ENCODE measurements around the gene LPA.
"Not testable (repeated sequence)": the region's sequence is repeated elsewhere in the genome, so short reads cannot be mapped to it uniquely, and the experiment has no call there.

LPA gene, protein sequence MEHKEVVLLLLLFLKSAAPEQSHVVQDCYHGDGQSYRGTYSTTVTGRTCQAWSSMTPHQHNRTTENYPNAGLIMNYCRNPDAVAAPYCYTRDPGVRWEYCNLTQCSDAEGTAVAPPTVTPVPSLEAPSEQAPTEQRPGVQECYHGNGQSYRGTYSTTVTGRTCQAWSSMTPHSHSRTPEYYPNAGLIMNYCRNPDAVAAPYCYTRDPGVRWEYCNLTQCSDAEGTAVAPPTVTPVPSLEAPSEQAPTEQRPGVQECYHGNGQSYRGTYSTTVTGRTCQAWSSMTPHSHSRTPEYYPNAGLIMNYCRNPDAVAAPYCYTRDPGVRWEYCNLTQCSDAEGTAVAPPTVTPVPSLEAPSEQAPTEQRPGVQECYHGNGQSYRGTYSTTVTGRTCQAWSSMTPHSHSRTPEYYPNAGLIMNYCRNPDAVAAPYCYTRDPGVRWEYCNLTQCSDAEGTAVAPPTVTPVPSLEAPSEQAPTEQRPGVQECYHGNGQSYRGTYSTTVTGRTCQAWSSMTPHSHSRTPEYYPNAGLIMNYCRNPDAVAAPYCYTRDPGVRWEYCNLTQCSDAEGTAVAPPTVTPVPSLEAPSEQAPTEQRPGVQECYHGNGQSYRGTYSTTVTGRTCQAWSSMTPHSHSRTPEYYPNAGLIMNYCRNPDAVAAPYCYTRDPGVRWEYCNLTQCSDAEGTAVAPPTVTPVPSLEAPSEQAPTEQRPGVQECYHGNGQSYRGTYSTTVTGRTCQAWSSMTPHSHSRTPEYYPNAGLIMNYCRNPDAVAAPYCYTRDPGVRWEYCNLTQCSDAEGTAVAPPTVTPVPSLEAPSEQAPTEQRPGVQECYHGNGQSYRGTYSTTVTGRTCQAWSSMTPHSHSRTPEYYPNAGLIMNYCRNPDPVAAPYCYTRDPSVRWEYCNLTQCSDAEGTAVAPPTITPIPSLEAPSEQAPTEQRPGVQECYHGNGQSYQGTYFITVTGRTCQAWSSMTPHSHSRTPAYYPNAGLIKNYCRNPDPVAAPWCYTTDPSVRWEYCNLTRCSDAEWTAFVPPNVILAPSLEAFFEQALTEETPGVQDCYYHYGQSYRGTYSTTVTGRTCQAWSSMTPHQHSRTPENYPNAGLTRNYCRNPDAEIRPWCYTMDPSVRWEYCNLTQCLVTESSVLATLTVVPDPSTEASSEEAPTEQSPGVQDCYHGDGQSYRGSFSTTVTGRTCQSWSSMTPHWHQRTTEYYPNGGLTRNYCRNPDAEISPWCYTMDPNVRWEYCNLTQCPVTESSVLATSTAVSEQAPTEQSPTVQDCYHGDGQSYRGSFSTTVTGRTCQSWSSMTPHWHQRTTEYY (N-terminal part only)

GRCh38 chr6:160664198-160664597 lies at the start of gene LPA:
Gene LPA (minus strand): TSS chr6:160664275. CDS start chr6:160664214, 61 bp downstream.
- H3K27ac ChIP-seq (ENCODE audit: low read depth, low read length); H3K9me3 ChIP-seq (ENCODE audit: control insufficient read depth in 5 of 5, low read length in 5 of 5); H3K4me3 ChIP-seq (ENCODE audit: low read depth in 1 of 5, low read length in 5 of 5); H3K36me3 ChIP-seq (ENCODE audit: control insufficient read depth in 5 of 5, insufficient read depth in 5 of 5, low read length in 5 of 5); H3K4me1 ChIP-seq (ENCODE audit: control insufficient read depth in 5 of 5, insufficient read depth in 5 of 5, low read length in 5 of 5); H3K9ac ChIP-seq (ENCODE audit: low read length in 5 of 5); H3K27me3 ChIP-seq (ENCODE audit: control insufficient read depth in 5 of 5, insufficient read depth in 4 of 5, low read length in 5 of 5): not testable (repeated sequence)

- not testable (repeated sequence) for H3K36me3 ChIP-seq (ENCODE audit: control insufficient read depth in 5 of 5, insufficient read depth in 5 of 5, low read length in 5 of 5); H3K27me3 ChIP-seq (ENCODE audit: control insufficient read depth in 5 of 5, insufficient read depth in 4 of 5, low read length in 5 of 5); H3K9me3 ChIP-seq (ENCODE audit: control insufficient read depth in 5 of 5, low read length in 5 of 5); H3K27ac ChIP-seq (ENCODE audit: low read depth, low read length); H3K4me3 ChIP-seq (ENCODE audit: low read depth in 1 of 5, low read length in 5 of 5); H3K9ac ChIP-seq (ENCODE audit: low read length in 5 of 5); H3K4me1 ChIP-seq (ENCODE audit: control insufficient read depth in 5 of 5, insufficient read depth in 5 of 5, low read length in 5 of 5)
Measured at GRCh38 chr6:160708993-160709392, 44.9 kb upstream of the LPA start.

DNA sequence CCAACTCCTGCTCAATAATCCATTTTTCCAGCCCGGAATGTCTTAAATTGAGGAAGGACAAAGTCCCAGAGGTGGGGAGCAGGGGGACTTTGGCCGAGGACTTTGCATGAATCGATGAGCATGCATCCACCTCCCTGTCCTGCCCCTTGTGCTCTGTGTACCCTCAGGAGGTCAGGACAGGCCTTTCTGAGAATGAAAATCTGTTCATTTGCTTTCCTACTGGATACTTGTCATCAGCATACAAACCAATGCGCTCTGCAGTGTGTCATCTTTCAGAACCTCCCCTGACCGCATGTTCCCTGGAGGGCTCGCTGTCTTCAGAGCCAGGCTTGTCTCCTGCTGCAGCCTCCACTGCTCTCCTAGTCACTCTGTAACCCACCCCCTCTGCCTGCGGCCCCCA lies 40.6 kb upstream of the LPA start:
- not testable (repeated sequence) for H3K27me3 ChIP-seq (ENCODE audit: control insufficient read depth in 5 of 5, insufficient read depth in 4 of 5, low read length in 5 of 5); H3K4me3 ChIP-seq (ENCODE audit: low read depth in 1 of 5, low read length in 5 of 5); H3K4me1 ChIP-seq (ENCODE audit: control insufficient read depth in 5 of 5, insufficient read depth in 5 of 5, low read length in 5 of 5); H3K36me3 ChIP-seq (ENCODE audit: control insufficient read depth in 5 of 5, insufficient read depth in 5 of 5, low read length in 5 of 5); H3K9ac ChIP-seq (ENCODE audit: low read length in 5 of 5); H3K9me3 ChIP-seq (ENCODE audit: control insufficient read depth in 5 of 5, low read length in 5 of 5); H3K27ac ChIP-seq (ENCODE audit: low read depth, low read length)

GRCh38 chr6:160701918-160702680 lies 38.0 kb upstream of the LPA start, which contains the start of gene PLG:
Gene PLG (plus strand): TSS chr6:160702244. CDS start chr6:160702305, 61 bp downstream.
- not testable (repeated sequence) for H3K9ac ChIP-seq (ENCODE audit: low read length in 5 of 5); H3K4me1 ChIP-seq (ENCODE audit: control insufficient read depth in 5 of 5, insufficient read depth in 5 of 5, low read length in 5 of 5); H3K27ac ChIP-seq (ENCODE audit: low read depth, low read length); H3K4me3 ChIP-seq (ENCODE audit: low read depth in 1 of 5, low read length in 5 of 5); H3K9me3 ChIP-seq (ENCODE audit: control insufficient read depth in 5 of 5, low read length in 5 of 5); H3K27me3 ChIP-seq (ENCODE audit: control insufficient read depth in 5 of 5, insufficient read depth in 4 of 5, low read length in 5 of 5); H3K36me3 ChIP-seq (ENCODE audit: control insufficient read depth in 5 of 5, insufficient read depth in 5 of 5, low read length in 5 of 5)

GRCh38 chr6:160697826-160698225 lies 33.8 kb upstream of the LPA start:
- Histone ChIP-seq H3K9me3 (ENCODE audit: control insufficient read depth in 5 of 5, low read length in 5 of 5) (no peaks in the 10 kb centered on the region), H3K4me1 (ENCODE audit: control insufficient read depth in 5 of 5, insufficient read depth in 5 of 5, low read length in 5 of 5) (no peaks in the 10 kb centered on the region), H3K9ac (ENCODE audit: low read length in 5 of 5) (no peak overlapping the region), H3K4me3 (ENCODE audit: low read depth in 1 of 5, low read length in 5 of 5) (no peak overlapping the region), H3K27ac (ENCODE audit: low read depth, low read length) (no peak overlapping the region), H3K27me3 (ENCODE audit: control insufficient read depth in 5 of 5, insufficient read depth in 4 of 5, low read length in 5 of 5) (no peaks in the 10 kb centered on the region), H3K36me3 (ENCODE audit: control insufficient read depth in 5 of 5, insufficient read depth in 5 of 5, low read length in 5 of 5) (no peaks in the 10 kb centered on the region)

- not testable (repeated sequence) for H3K4me3 ChIP-seq (ENCODE audit: low read depth in 1 of 5, low read length in 5 of 5); H3K9me3 ChIP-seq (ENCODE audit: control insufficient read depth in 5 of 5, low read length in 5 of 5); H3K36me3 ChIP-seq (ENCODE audit: control insufficient read depth in 5 of 5, insufficient read depth in 5 of 5, low read length in 5 of 5); H3K4me1 ChIP-seq (ENCODE audit: control insufficient read depth in 5 of 5, insufficient read depth in 5 of 5, low read length in 5 of 5); H3K27me3 ChIP-seq (ENCODE audit: control insufficient read depth in 5 of 5, insufficient read depth in 4 of 5, low read length in 5 of 5); H3K9ac ChIP-seq (ENCODE audit: low read length in 5 of 5); H3K27ac ChIP-seq (ENCODE audit: low read depth, low read length)
Measured at GRCh38 chr6:160696884-160697283, 32.8 kb upstream of the LPA start.

DNA sequence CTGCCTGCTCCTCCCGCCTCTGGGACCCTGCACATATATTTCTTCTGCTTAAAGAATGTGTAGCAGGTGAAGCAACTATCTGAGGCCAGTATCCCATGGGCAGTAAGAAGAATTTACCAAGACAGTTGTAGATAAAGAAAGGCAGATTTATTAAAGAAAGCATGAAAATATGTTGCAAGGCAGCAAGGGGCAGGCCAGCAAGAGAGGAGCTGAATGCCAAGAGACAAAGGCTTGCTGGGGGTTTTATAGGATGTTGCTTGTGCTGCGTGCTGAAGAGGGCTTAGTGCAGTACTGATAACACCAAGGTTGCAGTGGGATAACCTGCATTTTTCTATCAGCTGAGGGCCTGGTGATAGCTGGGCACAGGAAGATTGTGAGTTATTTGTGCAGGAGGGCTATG lies 31.5 kb upstream of the LPA start:
- H3K36me3 ChIP-seq (ENCODE audit: control insufficient read depth in 5 of 5, insufficient read depth in 5 of 5, low read length in 5 of 5); H3K9me3 ChIP-seq (ENCODE audit: control insufficient read depth in 5 of 5, low read length in 5 of 5); H3K9ac ChIP-seq (ENCODE audit: low read length in 5 of 5); H3K27ac ChIP-seq (ENCODE audit: low read depth, low read length); H3K4me3 ChIP-seq (ENCODE audit: low read depth in 1 of 5, low read length in 5 of 5); H3K4me1 ChIP-seq (ENCODE audit: control insufficient read depth in 5 of 5, insufficient read depth in 5 of 5, low read length in 5 of 5); H3K27me3 ChIP-seq (ENCODE audit: control insufficient read depth in 5 of 5, insufficient read depth in 4 of 5, low read length in 5 of 5): not testable (repeated sequence)

- not testable (repeated sequence) for H3K4me1 ChIP-seq (ENCODE audit: control insufficient read depth in 5 of 5, insufficient read depth in 5 of 5, low read length in 5 of 5); H3K9ac ChIP-seq (ENCODE audit: low read length in 5 of 5); H3K9me3 ChIP-seq (ENCODE audit: control insufficient read depth in 5 of 5, low read length in 5 of 5); H3K27ac ChIP-seq (ENCODE audit: low read depth, low read length); H3K36me3 ChIP-seq (ENCODE audit: control insufficient read depth in 5 of 5, insufficient read depth in 5 of 5, low read length in 5 of 5); H3K27me3 ChIP-seq (ENCODE audit: control insufficient read depth in 5 of 5, insufficient read depth in 4 of 5, low read length in 5 of 5); H3K4me3 ChIP-seq (ENCODE audit: low read depth in 1 of 5, low read length in 5 of 5)
Measured at GRCh38 chr6:160695025-160695424, 30.9 kb upstream of the LPA start.

DNA sequence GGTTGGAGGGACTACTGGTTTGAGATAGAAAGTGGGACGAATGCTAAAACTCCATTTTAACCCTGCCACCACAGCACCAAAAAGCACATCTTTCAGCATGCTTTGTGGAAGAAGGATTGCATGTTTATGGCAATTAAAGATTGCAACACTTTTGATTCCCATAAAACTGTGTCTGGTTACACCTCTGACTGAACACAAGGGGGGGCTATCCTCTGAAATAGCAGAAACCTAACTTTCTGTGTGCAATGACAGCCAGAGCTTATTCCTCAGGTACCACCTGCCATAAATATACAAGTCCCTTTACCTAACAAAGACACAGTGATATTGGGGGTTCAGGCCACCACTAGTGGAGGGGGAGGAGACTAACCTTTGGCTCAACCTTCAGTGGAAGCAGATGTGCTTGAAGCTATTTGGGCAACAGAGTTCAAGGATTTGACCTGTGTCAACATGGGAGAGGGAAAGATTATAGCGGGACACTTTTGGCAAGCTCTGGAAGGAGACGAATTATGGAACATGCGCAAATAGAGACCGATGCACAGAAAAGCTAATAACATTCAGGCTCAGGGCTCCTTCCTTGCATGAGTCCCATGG lies 28.4 kb upstream of the LPA start:
- Histone ChIP-seq H3K9me3 (ENCODE audit: control insufficient read depth in 5 of 5, low read length in 5 of 5) (no peaks in the 10 kb centered on the region), H3K36me3 (ENCODE audit: control insufficient read depth in 5 of 5, insufficient read depth in 5 of 5, low read length in 5 of 5) (no peaks in the 10 kb centered on the region), H3K27me3 (ENCODE audit: control insufficient read depth in 5 of 5, insufficient read depth in 4 of 5, low read length in 5 of 5) (no peaks in the 10 kb centered on the region), H3K27ac (ENCODE audit: low read depth, low read length) (no peak overlapping the region), H3K4me1 (ENCODE audit: control insufficient read depth in 5 of 5, insufficient read depth in 5 of 5, low read length in 5 of 5) (no peaks in the 10 kb centered on the region), H3K9ac (ENCODE audit: low read length in 5 of 5) (no peak overlapping the region), H3K4me3 (ENCODE audit: low read depth in 1 of 5, low read length in 5 of 5) (no peak overlapping the region)
